H9 (cell line): ENCODE measurements around the gene PIK3R5. TPM values are rescaled to one million over a fixed set of nuclear protein-coding genes. Genes with fewer than 3 reads are reported as not detected.

Experiments used
- DNase-seq: peaks from one replicate; pipeline ENCODE4 v3.0.0-alpha.2; 2017
- H2AFZ ChIP-seq: one replicate; pipeline ENCODE4 v1.6.1; 2013; ENCODE audit warnings: mild to moderate bottlenecking, low read length, control low read depth, moderate library complexity
- H2AK5ac ChIP-seq: 2 replicates; pipeline ENCODE4 v1.6.1; 2013; ENCODE audit warnings: low read length, control low read depth, mixed read lengths; ENCODE audit not compliant: insufficient read length
- H2BK120ac ChIP-seq: one replicate; pipeline ENCODE4 v1.6.1; 2013; ENCODE audit warnings: low read depth, mild to moderate bottlenecking, low read length, control low read depth, inconsistent platforms; ENCODE audit not compliant: poor library complexity, severe bottlenecking
- H2BK12ac ChIP-seq: 2 replicates; pipeline ENCODE4 v1.6.1; 2013; ENCODE audit warnings: low read length, control low read depth, mixed read lengths, low read depth; ENCODE audit not compliant: insufficient read length
- H2BK15ac ChIP-seq: 2 replicates; pipeline ENCODE4 v1.6.1; 2013; ENCODE audit warnings: low read depth, low read length, control low read depth
- H2BK20ac ChIP-seq: one replicate; pipeline ENCODE4 v1.6.1; 2013; ENCODE audit warnings: low read depth, mild to moderate bottlenecking, low read length, control low read depth, inconsistent platforms; ENCODE audit not compliant: poor library complexity, severe bottlenecking
- H2BK5ac ChIP-seq: 2 replicates; pipeline ENCODE4 v1.6.1; 2013; ENCODE audit warnings: low read length, control low read depth, mixed read lengths; ENCODE audit not compliant: insufficient read length
- H3K14ac ChIP-seq: 2 replicates; pipeline ENCODE4 v1.6.1; 2013; ENCODE audit warnings: low read length, control low read depth; ENCODE audit not compliant: insufficient read depth
- H3K18ac ChIP-seq: 2 replicates; pipeline ENCODE4 v1.6.1; 2013; ENCODE audit warnings: low read depth, mild to moderate bottlenecking, mixed read lengths, low read length, control low read depth; ENCODE audit not compliant: insufficient read length
- H3K23ac ChIP-seq: 2 replicates; pipeline ENCODE4 v1.6.1; 2013; ENCODE audit warnings: low read length, control low read depth, mixed read lengths, low read depth; ENCODE audit not compliant: insufficient read length
- H3K23me2 ChIP-seq: 2 replicates; pipeline ENCODE4 v1.6.1; 2013; ENCODE audit warnings: low read depth, mild to moderate bottlenecking, mixed read lengths, low read length, control low read depth; ENCODE audit not compliant: insufficient read length, poor library complexity, severe bottlenecking
- H3K27ac ChIP-seq: 2 replicates; pipeline ENCODE4 v1.5.1; 2013; ENCODE audit warnings: low read length, control low read depth, mixed read lengths, low read depth; ENCODE audit not compliant: insufficient read length
- H3K27me3 ChIP-seq: 2 replicates; pipeline ENCODE4 v1.6.1; 2013; ENCODE audit warnings: low read length, control low read depth, inconsistent platforms; ENCODE audit not compliant: insufficient read depth
- H3K4ac ChIP-seq: 2 replicates; pipeline ENCODE4 v1.6.1; 2013; ENCODE audit warnings: low read depth, mild to moderate bottlenecking, control low read depth, inconsistent platforms, low read length, moderate library complexity
- H3K4me1 ChIP-seq: 2 replicates; pipeline ENCODE4 v1.6.1; 2013; ENCODE audit warnings: low read length, control low read depth, inconsistent platforms; ENCODE audit not compliant: insufficient read depth
- H3K4me2 ChIP-seq: 2 replicates; pipeline ENCODE4 v1.6.1; 2013; ENCODE audit warnings: low read length, control low read depth, mixed read lengths; ENCODE audit not compliant: insufficient read length, insufficient read depth
- H3K56ac ChIP-seq: 2 replicates; pipeline ENCODE4 v1.6.1; 2013; ENCODE audit warnings: low read depth, mild to moderate bottlenecking, mixed read lengths, low read length, control low read depth; ENCODE audit not compliant: insufficient read length
- H3K79me1 ChIP-seq: 2 replicates; pipeline ENCODE4 v1.6.1; 2013; ENCODE audit warnings: low read depth, mild to moderate bottlenecking, moderate library complexity, low read length, control low read depth, inconsistent platforms; ENCODE audit not compliant: insufficient read depth, poor library complexity, severe bottlenecking
- H3K79me2 ChIP-seq: 2 replicates; pipeline ENCODE4 v1.6.1; 2013; ENCODE audit warnings: low read length, control low read depth, inconsistent platforms; ENCODE audit not compliant: insufficient read depth
- H3K9ac ChIP-seq: 2 replicates; pipeline ENCODE4 v1.6.1; 2013; ENCODE audit warnings: low read length, control low read depth, mixed read lengths; ENCODE audit not compliant: insufficient read length; ENCODE audit errors: extremely low read depth
- H3K9me3 ChIP-seq: one replicate; pipeline ENCODE4 v1.6.1; 2013; ENCODE audit warnings: low read depth, low read length, inconsistent platforms; ENCODE audit not compliant: control insufficient read depth
- H3T11ph ChIP-seq: one replicate; pipeline ENCODE4 v1.6.1; 2013; ENCODE audit warnings: mild to moderate bottlenecking, low read length, control low read depth, inconsistent platforms
- H4K20me1 ChIP-seq: one replicate; pipeline ENCODE4 v1.6.1; 2013; ENCODE audit not compliant: control insufficient read depth, insufficient read length, insufficient read depth
- H4K5ac ChIP-seq: 2 replicates; pipeline ENCODE4 v1.6.1; 2013; ENCODE audit warnings: low read depth, mild to moderate bottlenecking, mixed read lengths, low read length, control low read depth; ENCODE audit not compliant: insufficient read length
- H4K8ac ChIP-seq: replicated peaks from 2 replicates; pipeline ENCODE4 v1.6.1; 2013; ENCODE audit warnings: low read length, control low read depth, mixed read lengths, low read depth; ENCODE audit not compliant: insufficient read length
- H4K91ac ChIP-seq: 2 replicates; pipeline ENCODE4 v1.6.1; 2013; ENCODE audit warnings: low read depth, mild to moderate bottlenecking, moderate library complexity, mixed read lengths, low read length, control low read depth; ENCODE audit not compliant: insufficient read length
- H3K27ac Mint-ChIP-seq, 3 experiments: 2 replicates in 2 of 3; 3 replicates in 1 of 3; pipeline ENCODE4 v1.8.0; 2020 to 2021; ENCODE audit warnings: mixed read lengths in 3 of 3, mild to moderate bottlenecking in 1 of 3, moderate library complexity in 1 of 3
- H3K27me3 Mint-ChIP-seq: 2 replicates; pipeline ENCODE4 v1.8.0; 2021; ENCODE audit warnings: low read depth, mild to moderate bottlenecking, moderate library complexity, mixed read lengths
- H3K36me3 Mint-ChIP-seq, 3 experiments: 2 replicates in 2 of 3; 3 replicates in 1 of 3; pipeline ENCODE4 v1.8.0; 2020 to 2021; ENCODE audit warnings: low read depth in 3 of 3, mixed read lengths in 3 of 3; ENCODE audit not compliant: insufficient read depth in 1 of 3
- H3K4me1 Mint-ChIP-seq, 2 experiments: 2 replicates each; pipeline ENCODE4 v1.8.0; 2020; ENCODE audit warnings: mixed read lengths in 2 of 2
- H3K4me3 Mint-ChIP-seq, 2 experiments: 2 replicates in 1 of 2; 3 replicates in 1 of 2; pipeline ENCODE4 v1.8.0; 2020 to 2021; ENCODE audit warnings: mild to moderate bottlenecking in 2 of 2, mixed read lengths in 2 of 2, moderate library complexity in 1 of 2
- H3K9me3 Mint-ChIP-seq, 2 experiments: 2 replicates in 1 of 2; 3 replicates in 1 of 2; pipeline ENCODE4 v1.8.0; 2020; ENCODE audit warnings: mild to moderate bottlenecking in 2 of 2, mixed read lengths in 2 of 2, moderate library complexity in 1 of 2
- WGBS: extraction: QIAGEN DNeasy Blood & Tissue Kit; methylation state at CpG from one replicate; pipeline ENCODE4 v1.1.7; 2013; ENCODE audit warnings: missing lambda C conversion rate, low lambda C conversion rate, mixed read lengths; ENCODE audit not compliant: insufficient read length; ENCODE audit errors: extremely low coverage; 5-methylcytosine and 5-hydroxymethylcytosine counted together
- total RNA-seq: library from RNA; stranded (reverse); gene quantifications from 2 replicates; pipeline ENCODE4 v1.2.1, GENCODE V29; 2021
- TF ChIP-seq, protein P1 (sequence below): fragments of 200-600 bp; sonication (generic); conservative IDR thresholded peaks from 3 replicates; pipeline ENCODE4 v1.8.0; 2021; ENCODE audit warnings: antibody characterized with exemption, mild to moderate bottlenecking

PIK3R5 gene
- total RNA-seq, 1 experiment from 2014 or later: 1.4 TPM

DNA sequence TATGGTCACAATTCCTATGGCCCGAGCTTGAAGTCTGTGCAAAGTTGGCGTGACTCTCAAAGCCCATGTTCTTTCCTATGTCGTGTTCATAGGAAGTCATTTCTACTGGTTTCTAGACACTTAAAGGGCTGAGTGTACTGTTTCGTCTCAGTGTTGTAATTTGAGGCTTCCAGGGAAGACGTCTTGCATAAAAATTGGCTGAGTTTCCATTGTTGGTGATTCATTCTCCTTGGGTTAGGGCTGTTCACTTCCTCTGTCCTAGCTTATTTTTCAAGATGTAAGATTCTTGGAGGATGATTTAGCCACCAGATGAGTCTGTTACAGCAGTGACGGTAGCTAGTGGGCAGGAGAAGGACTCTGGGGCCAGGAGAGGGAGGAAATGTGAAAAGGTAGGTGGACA lies 43.1 kb downstream of the PIK3R5 start:
- WGBS: no CpG with 5 or more reads among the region's 6 CpGs
- peaks cover 6% of the 10 kb centered on the region for H3K9me3 ChIP-seq
- peaks cover 0 to 6% (median 0%) of the 10 kb centered on the region in 3 experiments; a peak in 1 of 7 replicates for H3K36me3 Mint-ChIP-seq

More for the DNA sequence above, 43.1 kb downstream of the PIK3R5 start:
- Histone ChIP-seq H3T11ph (no peak overlapping the region), H3K56ac (no peak overlapping the region), H4K91ac (no peak overlapping the region), H4K20me1 (no peaks in the 10 kb centered on the region), H3K4me2 (no peak overlapping the region), H2AFZ (no peak overlapping the region), H3K14ac (no peak overlapping the region), H3K4me1 (no peaks in the 10 kb centered on the region), H3K18ac (no peak overlapping the region), H2BK15ac (no peak overlapping the region), H3K79me2 (no peaks in the 10 kb centered on the region), H2BK12ac (no peak overlapping the region), H2BK120ac (no peak overlapping the region), H3K27ac (no peak overlapping the region), H3K23me2 (no peaks in the 10 kb centered on the region), H4K5ac (no peak overlapping the region), H3K27me3 (no peaks in the 10 kb centered on the region), H2AK5ac (no peak overlapping the region), H3K9ac (no peak overlapping the region), H4K8ac (no peak overlapping the region), H3K4ac (no peak overlapping the region), H3K79me1 (no peaks in the 10 kb centered on the region), H2BK20ac (no peak overlapping the region), H3K23ac (no peak overlapping the region), H2BK5ac (no peak overlapping the region)
- TF ChIP-seq, protein P1, sequence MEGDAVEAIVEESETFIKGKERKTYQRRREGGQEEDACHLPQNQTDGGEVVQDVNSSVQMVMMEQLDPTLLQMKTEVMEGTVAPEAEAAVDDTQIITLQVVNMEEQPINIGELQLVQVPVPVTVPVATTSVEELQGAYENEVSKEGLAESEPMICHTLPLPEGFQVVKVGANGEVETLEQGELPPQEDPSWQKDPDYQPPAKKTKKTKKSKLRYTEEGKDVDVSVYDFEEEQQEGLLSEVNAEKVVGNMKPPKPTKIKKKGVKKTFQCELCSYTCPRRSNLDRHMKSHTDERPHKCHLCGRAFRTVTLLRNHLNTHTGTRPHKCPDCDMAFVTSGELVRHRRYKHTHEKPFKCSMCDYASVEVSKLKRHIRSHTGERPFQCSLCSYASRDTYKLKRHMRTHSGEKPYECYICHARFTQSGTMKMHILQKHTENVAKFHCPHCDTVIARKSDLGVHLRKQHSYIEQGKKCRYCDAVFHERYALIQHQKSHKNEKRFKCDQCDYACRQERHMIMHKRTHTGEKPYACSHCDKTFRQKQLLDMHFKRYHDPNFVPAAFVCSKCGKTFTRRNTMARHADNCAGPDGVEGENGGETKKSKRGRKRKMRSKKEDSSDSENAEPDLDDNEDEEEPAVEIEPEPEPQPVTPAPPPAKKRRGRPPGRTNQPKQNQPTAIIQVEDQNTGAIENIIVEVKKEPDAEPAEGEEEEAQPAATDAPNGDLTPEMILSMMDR: no peak
- Mint-ChIP-seq H3K27me3 (peaks cover 10% of the 10 kb centered on the region), H3K9me3 (peaks cover 8 to 18% of the 10 kb centered on the region in 2 experiments), H3K4me3 (no peak overlapping the region), H3K4me1 (no peaks in the 10 kb centered on the region), H3K27ac (no peak overlapping the region)
- no peak for DNase-seq
